Nucleus accumbens (tissue), 56 donors: Measurements from ENCODE around the gene ATXN3L.
"Not testable (repeated sequence)": the region's sequence is repeated elsewhere in the genome, so short reads cannot be mapped to it uniquely, and the experiment has no call there.

Source experiments
- DNase-seq, 56 donors: peaks; one replicate each; lab custom pipeline; 2025; lab: John Stamatoyannopoulos, UW

Gene ATXN3L

DNA sequence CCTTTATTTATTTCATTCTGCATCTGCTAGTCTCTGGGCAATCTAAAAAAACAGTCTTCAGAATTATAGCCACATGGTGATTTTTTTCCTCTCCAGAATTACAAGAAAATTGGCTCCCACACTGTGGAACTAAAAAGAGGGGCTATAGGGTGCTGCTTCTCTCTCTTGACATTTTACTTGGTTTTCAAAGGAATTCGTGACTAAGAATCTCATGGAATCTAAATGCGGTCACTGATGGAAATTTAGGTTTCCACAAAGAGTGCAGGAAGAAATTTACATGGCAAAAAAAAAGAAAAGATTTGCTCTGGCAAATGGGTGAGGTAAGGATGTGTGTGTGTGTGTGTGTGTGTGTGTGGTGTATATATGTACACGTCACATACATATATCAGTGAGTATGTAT is 10.2 kb downstream of the ATXN3L start:
- no peak for DNase-seq

DNA sequence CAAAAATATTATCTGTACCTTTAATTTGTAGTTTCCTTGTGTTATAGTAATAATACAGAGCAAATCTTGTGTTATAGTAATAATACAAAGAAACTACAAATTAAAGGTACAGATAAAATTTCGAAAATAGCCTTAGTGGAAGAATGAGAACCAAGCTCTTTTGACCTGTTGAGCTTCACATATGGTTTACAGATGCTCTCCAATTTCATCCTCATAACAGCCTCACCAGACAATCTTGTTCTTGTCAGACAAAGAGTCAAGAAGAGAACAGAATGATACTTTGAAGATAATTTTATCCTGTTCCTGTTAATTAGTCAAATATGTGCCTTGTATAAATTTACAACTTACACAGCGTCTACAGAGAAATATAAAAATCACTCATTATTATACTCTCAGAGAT is 12.8 kb downstream of the ATXN3L start:
- no peak for DNase-seq

DNA sequence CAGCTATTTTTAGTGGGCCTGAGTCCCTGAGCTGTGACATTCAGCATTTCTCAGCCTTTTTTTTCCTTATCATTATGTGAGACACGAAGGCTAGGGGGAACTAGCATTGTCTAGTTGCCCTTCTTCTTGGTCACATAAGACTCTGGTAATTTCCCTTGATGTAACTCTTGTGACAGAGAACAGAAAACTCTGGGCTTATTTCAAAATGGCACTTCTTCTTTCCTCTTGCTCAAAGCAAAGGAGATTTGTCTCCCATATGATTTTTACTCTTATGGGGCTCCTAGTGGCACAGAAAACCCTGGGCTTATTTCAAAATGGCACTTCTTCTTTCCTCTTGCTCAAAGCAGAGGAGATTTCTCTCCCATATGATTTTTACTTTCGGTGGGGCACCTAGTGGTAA is 14.7 kb downstream of the ATXN3L start:
- DNase-seq = no peak

DNA sequence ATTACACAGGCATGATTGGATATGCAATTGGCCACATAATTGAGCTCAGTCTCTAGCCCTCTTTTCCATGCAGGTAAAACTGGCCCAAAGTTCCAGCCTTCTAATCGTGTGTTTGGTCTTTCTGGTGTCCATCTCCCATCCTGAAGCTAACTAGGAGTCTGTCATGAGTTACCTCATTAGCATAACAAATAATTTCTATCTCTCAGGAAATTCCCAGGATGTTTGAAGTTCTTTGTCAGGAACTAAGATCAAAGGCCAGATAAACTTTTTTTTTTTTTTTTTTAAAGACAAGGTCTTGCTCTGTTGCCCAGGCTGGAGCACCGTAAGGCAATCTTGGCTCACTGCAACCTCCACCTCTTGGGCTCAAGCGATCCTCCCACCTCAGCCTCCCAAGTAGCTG is 15.8 kb downstream of the ATXN3L start:
- no peak for DNase-seq

DNA sequence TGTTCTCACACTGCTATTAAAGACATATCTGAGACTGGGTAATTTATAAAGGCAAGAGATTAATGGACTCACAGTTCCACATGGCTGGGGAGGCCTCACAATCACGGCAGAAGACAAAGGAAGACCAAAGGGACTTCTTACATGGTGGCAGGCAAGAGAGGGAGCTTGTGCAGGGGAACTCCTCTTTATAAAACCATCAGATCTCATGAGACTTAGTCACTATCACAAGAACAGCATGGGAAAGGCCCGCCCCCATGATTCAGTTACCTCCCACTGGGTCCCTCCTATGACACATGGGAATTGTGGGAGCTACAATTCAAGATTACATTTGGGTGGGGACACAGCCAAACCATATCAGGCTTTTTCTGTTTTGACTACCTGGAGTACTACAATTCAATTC is 16.6 kb downstream of the ATXN3L start:
- not testable (repeated sequence) for DNase-seq

DNA sequence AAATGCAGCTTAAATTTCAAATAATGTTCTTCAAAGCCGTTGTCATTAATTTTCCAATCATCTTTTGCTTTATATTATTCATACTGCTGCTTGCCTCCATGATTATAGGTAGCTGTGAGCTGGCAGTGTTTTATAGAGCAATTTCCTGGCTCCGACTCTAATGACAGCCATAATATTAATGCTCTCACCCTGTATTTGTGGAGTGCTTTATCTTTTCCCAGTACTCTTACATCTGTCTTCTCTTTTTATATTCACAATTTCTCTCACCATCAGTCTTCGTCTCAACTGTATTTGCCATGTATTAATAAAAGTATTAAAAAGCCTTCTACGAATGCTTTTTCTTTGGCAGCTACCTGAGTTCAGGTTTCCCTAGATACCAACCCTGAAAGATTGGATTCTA is 21.0 kb downstream of the ATXN3L start:
- DNase-seq = no peak

DNA sequence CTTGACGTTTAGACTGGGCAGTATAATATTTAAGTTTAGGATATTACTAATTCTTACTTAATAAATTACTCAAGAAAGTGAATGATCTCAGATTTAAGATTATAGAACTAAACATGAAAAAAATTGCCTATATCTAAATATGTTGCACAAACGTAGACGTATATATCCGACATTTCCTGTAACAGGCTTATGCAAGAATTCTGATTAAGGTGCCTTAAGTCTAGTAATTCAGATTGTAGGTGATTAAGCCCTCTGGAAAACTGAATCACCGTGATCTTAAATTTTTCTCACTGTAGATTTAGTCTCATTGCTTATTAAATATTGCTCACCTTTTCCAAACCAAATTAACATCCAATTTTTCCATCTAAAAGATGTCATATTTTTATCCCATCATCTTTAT is 24.0 kb downstream of the ATXN3L start:
- DNase-seq = no peak

DNA sequence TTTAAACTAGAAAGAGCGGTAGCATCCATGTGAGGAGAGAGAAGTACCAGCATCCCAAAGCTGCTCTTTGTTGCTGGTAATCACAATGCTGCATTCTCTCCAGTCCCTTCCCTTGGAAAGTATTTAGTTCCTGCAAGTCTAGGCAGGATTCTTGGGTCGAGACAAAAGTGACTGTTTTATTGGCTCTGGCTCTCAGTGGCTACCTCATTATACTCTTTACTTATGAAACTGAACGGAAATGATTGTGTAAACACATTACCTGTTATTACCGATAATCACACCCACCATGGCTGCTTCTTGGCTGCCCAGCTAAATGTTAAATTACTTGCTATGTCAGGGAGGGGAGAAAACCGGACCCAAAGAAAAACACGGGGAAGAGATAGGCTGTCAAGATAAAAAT is 26.2 kb downstream of the ATXN3L start:
- DNase-seq = no peak

DNA sequence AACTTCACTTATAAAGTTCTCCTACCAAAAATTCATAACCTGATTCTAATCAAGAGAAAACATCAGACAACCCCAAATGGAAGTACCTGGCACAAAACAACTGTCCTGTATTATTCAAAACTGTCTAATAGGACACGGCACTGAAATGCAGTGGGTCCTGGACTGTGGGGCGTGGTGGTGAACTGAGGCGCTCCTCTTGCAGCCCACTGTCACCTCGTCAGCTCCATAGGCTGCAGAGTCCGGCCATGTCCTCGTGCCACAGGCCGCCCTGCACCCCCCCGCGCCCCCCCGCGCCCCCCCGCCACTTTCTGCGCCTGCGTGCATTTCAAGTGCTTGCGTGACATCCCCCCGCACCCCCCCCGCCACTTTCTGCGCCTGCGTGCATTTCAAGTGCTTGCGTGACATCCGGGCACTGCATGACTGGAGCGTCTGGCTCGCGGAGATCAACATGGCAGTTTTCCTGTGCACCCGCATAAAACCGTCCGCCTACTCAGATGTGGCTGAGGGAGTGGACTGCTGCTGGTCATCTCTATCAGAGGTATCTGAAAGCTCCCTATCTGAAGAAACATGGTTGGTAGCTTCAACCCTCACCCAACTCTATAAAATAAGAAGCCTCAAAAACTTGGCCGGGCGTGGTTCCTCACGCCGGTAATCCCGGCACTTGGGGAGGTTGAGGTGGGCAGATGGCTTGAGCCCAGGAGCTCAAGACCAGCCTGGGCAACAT is 28.8 kb downstream of the ATXN3L start:
- no peak for DNase-seq

DNA sequence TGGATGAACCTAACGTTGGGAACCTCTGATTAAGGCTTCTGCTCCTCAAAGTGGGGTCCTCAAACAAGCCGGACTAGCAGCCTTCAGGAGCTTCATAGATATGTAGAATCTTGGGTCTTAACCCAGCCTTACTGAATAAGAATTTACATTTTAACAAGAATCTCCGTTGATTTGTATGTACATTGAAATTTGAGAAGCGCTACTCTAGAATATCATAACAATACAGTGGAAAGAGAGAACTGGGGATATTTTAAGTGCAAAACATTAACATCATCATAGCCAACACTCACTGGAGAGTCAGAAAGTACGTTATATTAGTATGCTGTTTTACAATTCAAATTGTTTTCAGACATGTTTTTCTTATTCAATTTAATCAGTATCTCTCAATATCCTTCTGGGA is 31.2 kb downstream of the ATXN3L start:
- DNase-seq = no peak

DNA sequence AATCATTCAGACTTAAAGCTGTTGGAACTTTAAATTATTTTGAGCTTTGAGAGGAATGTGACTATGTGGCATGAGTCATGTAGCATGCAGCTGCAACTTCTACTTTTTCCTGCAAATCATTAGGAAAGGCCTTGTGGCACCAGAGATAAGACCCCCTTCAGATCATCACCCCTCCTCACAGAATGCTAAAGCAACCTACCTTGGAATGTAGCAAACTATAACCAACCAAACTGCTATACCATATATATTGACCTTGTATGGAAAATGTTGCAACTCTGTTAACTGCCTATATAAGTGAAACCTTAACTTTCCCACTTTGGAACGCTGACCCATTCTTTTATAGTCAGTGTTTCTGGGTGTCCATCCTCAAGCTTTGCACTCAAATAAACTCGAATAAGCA is 32.0 kb downstream of the ATXN3L start:
- no peak for DNase-seq

DNA sequence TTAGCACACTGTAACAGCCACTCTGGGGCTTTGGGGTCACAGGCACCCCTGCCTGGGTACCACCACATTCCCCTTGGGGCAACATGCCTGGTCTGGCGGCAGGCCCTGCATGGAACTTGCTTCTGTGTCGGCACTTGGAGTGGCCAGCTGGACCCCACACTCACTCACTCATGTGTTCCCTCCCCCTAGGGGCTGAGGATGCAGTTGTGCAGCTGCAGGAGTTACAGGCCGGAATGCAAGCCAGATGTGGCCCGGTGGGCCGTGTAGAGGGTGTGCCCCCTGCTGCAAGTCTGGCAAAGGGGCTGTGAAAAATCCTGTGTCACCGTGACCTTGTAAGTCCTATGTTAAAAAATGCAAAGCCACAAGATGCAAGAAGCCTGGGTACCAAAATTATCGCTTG is 34.2 kb downstream of the ATXN3L start:
- no peak for DNase-seq

DNA sequence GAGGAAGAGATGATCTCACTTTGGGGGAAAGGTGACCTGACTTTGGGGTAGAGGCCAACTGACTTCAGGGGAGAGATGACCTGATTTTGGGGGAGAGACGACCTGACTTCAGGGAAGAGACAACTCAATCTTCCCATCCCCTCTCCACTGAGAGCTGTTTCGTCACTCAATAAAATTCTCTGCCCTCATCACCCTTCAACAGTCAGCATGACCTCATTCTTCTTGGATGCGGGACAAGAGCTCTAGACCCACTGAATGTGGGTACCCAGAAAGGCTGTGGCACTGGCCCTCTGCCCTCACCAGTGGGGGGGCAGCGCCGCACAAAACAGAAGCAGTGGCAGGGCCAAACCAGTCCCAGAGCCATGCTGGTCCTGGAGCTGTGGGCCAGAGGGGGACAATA is 34.6 kb downstream of the ATXN3L start:
- DNase-seq = no peak

DNA sequence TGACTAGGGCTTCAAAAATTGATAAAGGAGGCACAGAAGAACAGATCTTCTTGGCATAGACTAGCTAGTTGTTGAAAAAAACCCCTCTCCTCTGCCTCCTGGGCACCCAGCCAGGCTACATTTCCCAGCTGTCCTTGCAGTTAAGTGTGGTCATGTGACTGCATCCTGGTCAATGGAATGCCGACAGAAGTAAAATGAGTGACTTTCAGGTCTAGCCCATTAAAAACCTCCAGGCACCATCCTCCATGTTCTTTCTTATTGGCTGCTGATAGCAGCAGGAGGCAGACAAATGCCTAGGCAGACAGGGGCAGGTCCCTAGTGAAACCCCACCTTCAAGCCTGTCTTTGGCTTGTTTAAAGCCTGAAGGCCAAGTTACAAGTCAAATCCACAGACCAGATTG is 35.3 kb downstream of the ATXN3L start:
- DNase-seq = no peak

DNA sequence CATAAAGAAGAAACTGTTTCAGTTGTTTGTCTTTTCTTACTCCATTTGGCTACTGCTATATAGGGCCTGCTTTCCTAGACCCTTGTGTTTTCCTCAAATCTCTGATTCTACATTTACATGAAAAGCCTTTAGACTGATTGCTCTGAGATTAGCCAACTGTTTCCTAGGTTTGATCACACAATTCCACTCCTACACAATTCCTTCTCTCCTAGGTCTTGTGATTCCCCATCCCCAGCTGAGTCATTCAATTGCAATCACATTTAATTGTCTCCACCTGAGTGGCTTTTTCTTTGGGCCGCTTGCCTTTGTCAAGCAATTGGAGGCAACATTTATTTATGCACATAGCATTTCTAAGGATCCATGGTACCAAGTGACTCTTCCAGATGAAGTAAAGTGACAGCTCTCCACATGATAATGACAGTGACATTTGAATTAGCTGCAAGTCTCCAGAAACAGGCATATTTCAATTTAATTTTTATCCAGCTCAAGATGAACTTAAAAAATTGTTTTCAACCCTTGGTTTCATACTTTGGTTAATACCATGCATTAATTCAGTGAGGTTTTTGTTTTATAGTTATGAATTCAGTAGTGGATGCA is 35.8 kb downstream of the ATXN3L start:
- DNase-seq = peak in 5 of 56 donors; percentile 5 to 36 (median 12)

DNA sequence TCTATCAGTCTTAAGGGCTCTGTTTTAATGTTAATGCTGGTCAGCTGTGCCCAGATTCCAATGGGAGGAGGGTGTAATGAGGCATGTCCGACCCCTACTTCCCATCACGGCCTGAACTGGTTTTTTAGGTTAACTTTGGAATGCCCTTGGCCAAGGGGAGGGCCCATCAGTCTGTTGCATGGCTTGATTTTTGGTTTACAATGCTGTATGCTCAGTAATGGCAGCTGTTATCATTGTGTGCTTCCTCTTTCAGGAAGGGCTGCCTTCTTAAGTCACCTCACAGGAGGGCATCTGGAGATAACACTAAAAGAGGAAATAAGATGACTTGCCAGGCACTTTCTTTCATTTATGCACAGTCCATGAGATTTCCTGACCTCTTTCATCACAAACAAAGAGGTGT is 36.3 kb downstream of the ATXN3L start:
- no peak for DNase-seq

DNA sequence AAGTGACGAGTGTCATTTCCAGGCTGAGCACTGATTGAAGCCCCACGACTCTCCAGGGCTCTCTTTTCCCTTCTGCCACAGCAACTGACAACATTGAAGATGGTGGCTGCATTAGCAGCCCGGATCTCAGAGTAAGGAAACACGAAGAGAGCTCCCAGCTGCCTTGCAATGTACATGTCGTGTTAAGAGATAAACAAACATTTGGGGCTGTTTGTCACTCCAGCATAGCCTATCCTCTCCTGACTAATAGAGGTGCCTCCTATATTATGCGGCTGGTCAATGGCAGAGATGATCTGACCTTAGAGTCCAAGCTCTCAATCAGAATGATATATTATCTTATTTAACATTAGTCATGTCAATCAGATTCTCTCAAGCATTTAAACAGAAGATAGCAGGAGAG is 38.6 kb downstream of the ATXN3L start:
- no peak for DNase-seq

DNA sequence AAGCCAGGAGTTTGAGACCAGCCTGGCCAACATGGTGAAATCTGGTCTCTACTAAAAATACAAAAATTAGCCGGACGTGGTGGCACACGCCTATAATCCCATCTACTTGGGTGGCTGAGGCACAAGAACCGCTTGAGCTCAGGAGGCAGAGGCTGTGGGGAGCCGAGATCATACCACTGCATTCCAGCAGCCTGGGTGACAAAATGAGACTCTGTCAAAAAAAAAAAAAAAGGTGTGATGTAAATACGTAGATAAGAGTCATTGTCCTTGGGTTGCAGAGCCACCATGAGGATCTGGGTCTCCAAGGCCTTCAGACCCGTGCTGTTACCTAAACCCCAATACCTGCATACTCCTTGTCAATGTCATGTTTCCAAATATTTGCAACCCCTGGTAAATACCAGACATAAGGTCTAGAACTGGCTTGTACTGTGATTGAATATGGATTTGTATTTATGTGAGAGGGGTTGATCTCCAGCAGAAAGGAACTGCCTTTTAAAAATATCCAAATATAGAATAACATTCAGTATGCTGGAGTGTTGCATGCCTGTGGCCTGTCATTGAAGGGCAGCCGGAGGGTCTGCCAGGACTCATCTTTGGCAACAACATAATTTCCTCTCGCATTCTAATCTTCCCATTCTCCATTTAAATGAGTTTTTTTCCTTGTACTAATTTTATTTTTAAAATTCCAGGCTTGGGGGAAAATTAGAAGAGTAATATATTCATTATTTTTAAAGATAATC is 40.4 kb downstream of the ATXN3L start:
- DNase-seq = no peak

DNA sequence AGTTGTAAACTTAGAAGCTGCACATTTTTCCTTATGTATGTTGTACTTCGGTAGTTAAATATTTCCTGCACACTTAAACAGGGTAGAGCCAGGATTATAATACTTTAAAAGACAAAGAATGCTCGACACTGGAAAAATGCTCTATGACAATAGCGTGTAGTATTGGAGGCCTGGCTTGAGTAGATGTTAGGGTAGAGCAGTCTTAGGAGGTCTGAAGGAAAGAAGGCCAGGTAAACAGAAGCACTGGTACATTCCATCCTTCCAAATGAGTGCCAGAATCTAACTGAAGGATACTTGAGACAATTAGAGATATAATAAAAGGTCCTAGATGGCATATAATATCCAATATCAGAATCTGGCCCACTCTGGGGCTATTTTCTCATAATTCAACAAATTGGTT is 42.3 kb downstream of the ATXN3L start:
- no peak for DNase-seq

DNA sequence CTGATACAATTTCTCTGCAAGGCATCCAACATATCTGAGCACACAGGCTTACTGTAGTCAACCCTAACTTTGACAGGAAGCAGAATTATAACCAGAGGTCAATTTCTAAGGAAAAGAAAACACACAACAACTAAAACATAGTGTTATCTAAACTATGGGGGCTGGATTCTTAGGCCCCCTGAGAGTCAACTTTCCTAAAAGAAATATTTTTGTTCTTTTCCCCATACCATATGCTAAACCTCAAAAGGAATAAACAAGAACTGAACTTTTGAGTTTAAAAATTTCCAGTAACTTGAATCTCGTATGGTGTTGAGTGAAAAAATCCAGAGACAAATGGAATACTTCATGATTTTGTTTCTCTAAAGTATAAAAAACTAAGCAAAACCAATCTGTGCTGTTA is 42.9 kb downstream of the ATXN3L start:
- no peak for DNase-seq

DNA sequence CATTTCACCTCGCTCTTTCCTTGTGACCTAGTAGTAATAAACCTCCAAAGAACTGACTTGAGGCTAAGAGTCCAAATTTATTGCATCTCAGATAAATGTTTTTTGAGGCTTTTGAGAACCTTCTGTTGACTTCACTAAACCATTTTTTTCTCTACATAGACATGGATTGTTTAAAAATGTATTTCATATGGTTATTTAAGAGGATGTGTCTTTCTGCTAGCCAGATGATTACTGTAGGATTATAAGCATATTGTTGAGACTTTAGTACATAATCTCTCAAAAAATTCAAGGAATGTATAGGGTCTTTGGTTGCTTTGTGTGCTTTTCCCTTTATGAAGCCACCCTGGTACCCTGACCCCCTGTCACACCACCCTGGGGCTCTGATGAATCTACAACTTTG is 44.8 kb downstream of the ATXN3L start:
- DNase-seq = no peak

DNA sequence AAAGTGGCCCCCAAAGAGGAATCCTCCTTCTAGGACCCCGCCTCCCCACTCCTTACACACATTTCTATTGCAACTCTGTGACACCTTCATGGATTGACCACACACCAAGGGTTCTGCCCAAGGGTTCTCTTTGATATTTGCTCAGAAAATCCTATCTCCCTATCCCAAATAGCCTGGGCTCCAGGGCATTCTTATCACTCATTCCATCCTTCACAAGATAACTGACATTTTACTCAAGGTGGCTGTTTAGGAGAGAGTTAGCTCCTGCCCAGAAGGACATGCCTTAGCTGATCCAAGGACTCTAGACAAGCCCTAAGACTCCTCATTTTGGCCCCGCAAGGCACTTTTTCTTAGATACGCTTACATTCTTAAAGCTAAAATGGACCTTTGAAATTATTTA is 47.4 kb downstream of the ATXN3L start:
- DNase-seq = no peak
